AG10803 (cell line): Measurements from ENCODE around the gene NDE1.

ENCODE experiments used
- DNase-seq: peaks from one replicate; pipeline ENCODE4 v3.0.0; 2010; ENCODE audit warnings: low read depth
- H3K4me3 ChIP-seq: 2 replicates; pipeline ENCODE4 v1.5.1; 2011; ENCODE audit warnings: mild to moderate bottlenecking, low read length, control low read depth
- CTCF ChIP-seq: conservative IDR thresholded peaks from 2 replicates; pipeline ENCODE4 v1.5.1; 2011; ENCODE audit warnings: mild to moderate bottlenecking, low read length, control low read depth, inconsistent platforms

Gene NDE1

DNA sequence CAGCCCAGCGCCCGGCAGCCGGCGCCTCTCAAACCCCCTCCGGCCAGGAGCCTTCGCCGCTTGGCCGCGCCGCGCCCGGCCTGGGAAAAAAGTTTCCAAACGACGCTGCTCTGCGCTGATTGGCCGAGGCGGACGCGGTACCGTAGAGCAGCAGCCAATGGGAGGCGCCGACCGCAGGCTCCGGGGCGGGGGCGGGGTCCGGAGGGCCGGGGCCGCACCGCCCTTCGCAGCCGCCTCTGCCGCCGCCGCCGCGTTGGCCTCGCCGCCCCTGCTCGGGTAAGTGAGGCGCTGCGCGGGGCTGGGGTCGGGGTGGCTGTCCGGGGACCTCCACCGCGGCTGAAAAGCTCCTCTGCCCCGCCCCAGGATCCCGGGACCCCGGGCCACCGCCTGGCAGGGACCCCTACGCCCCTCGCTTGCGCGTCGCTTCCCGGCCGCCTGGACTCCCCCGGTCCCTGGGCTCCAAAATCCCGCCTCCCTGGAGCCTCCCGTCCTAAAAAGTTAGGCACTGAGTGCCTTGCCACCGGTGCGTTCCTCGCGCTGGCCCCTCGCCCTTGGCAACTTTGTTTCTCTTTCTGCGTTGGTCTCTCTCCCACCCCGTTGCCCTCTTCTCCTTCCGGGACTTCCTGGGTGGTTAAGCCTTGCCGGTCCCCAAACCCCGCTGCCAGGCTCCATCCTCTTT lies at the start of gene NDE1:
Gene NDE1 (plus strand): TSS at position 227 of the 679 bp plus-strand sequence. CDS start 14,534 bp downstream, outside the sequence.
- no peak for TF ChIP-seq CTCF
- peak; percentile 83 for DNase-seq
- H3K4me3 ChIP-seq: peak within 1 kb of the TSS; percentile 91

DNA sequence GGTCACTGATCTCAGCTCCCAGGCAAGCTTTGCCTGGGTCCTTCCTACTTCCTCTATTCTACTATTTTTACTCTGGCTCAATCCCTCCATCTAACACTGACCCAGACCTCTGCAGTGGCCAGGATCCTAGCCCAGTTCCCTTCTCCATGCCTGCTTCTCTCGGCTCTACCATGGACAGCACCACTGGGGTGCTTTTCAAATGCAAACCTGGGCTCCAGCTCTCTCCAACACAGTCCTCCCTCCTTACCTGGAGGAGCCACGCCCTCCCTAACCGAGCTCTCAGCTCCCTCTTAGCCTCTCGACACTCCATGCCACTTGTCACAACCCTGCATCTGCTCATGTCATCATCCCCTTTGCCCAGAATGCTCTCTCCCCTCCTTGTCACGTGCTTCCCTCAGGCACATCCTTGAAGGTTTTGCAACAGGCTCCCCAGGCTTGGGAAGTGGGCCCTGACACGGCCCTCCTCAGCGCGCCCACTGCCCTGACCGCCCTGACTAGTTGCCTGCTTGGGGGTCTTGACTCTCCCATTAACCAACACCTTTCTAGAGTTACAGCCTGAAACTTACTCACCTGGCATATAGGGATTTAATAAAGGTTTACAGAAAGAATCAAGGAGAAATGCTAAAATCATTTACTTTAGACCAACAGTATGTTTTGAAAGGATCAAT lies 48.7 kb upstream of the NDE1 start:
- H3K4me3 ChIP-seq: no peak overlapping the region
- TF ChIP-seq CTCF: no peak
- no peak for DNase-seq

DNA sequence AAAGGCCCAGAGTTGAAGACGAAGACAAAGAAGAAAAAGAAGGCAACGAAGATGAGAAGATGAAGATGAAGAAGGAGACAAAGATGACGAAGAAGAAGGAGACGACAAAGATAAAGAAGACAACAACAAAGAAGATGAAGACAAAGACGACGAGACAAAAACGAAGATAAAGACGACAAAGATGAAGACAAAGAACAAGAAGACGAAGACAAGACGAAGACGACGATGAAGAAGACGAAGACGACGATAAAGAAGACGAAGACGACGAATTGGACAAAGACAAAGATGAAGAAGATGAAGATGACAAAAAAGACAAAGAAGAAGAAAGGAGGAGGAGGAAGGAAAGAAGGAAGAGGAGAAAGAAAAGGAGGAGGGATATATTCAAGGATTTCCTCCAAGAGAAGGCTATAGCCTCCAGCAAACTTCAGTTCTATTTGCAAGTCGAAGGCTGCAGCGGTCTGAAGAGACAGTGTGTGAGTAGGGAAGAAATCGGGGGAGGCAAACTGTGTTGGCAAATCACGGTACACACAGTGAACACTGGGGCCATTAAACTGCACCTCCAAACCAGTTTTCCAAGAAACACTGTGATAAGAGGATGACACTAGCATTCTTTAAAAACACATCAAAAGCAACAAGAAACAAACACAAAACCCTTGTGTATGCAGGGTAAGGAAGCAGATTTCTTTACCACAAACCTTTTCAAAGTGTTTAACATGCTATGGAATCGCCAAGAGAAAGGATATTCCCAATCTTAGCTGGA lies 47.6 kb upstream of the NDE1 start:
- no peak for DNase-seq

GRCh38 chr16:15604460-15605440 lies 45.3 kb upstream of the NDE1 start:
- H3K4me3 ChIP-seq: no peak overlapping the region
- DNase-seq: no peak
- TF ChIP-seq CTCF: no peak

More for the DNA sequence above, 47.6 kb upstream of the NDE1 start:
- TF ChIP-seq CTCF: no peak
- H3K4me3 ChIP-seq: no peak overlapping the region

DNA sequence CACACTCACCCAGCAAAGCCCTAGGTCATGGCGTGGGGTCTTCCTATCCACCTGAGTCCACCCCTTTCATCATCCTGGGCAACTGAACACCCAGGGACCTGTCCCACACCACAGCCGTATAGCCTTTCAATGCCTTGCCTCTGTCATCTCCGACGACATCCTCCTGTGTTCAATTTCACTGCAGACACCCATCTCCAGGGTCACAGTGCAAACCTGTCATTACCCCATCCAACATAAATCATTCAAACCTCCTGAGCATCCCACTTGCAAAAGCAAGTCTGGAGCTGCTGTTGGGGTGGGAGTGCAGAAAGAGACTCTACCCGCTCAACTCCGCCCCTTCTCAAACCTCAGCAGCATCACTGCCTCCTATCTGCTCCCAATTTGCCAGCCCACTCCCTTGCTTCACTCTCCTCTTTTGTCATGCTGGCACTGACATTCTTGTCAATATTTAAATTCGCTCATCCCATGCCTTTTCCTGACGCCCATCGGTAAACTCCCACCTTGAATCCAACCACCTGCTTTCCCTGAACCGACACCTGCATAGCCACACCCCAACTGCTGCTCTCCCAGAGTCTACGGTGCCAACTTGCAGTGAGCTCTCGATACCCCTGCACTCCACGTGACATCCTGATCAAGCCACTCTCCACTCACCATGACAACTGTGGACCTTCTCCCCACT lies 44.1 kb upstream of the NDE1 start:
- H3K4me3 ChIP-seq: no peak overlapping the region

More for the DNA sequence above, 44.1 kb upstream of the NDE1 start:
- DNase-seq: no peak
- TF ChIP-seq CTCF: no peak
